ENCODE data around the gene DCHS1.

GRCh38 chr11:6656584-6656915 lies 941 bp upstream of the DCHS1 start:
- no peak for TF ChIP-seq USF1 (CRISPR knock-in tag; IDR thresholded peaks at IDR 0.05)
- no peak for TF ChIP-seq ATF3 (CRISPR knock-in tag; conservative IDR thresholded peaks at IDR 0.05)
